ENCODE measurements around the gene BRINP1. TPM values are rescaled to one million over a fixed set of nuclear protein-coding genes. Genes with fewer than 3 reads are reported as not detected.

The BRINP1 gene
- total and polyA plus RNA-seq, 3 donors from 2014 or later: 1.2 to 1.8 (median 1.7) TPM

- H3K27me3 ChIP-seq: no peaks in the 10 kb centered on the region
- H3K4me1 ChIP-seq: no peaks in the 10 kb centered on the region
- no peaks in the 10 kb centered on the region for H3K36me3 ChIP-seq (ENCODE audit: low read depth, missing control alignments)
- H3K27ac ChIP-seq: no peak overlapping the region
- intact Hi-C loops (cut with DNase I; ENCODE audit: low total_unique reads): no loop called here
- no peaks in the 10 kb centered on the region for H3K9me3 ChIP-seq
- TF ChIP-seq POLR2A (IDR thresholded peaks at IDR 0.05): no peak
- TF ChIP-seq, protein P1, sequence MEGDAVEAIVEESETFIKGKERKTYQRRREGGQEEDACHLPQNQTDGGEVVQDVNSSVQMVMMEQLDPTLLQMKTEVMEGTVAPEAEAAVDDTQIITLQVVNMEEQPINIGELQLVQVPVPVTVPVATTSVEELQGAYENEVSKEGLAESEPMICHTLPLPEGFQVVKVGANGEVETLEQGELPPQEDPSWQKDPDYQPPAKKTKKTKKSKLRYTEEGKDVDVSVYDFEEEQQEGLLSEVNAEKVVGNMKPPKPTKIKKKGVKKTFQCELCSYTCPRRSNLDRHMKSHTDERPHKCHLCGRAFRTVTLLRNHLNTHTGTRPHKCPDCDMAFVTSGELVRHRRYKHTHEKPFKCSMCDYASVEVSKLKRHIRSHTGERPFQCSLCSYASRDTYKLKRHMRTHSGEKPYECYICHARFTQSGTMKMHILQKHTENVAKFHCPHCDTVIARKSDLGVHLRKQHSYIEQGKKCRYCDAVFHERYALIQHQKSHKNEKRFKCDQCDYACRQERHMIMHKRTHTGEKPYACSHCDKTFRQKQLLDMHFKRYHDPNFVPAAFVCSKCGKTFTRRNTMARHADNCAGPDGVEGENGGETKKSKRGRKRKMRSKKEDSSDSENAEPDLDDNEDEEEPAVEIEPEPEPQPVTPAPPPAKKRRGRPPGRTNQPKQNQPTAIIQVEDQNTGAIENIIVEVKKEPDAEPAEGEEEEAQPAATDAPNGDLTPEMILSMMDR (IDR thresholded peaks at IDR 0.05): no peak
- 82 to 90% methylated on average over 1 of the region's 1 CpG for WGBS, 2 donors
- no peak for DNase-seq
- no peak overlapping the region for H3K4me3 ChIP-seq
Observed at GRCh38 chr9:119165131-119165530, 204.1 kb downstream of the BRINP1 start.

- H3K27me3 ChIP-seq: no peaks in the 10 kb centered on the region
- no peak overlapping the region for H3K27ac ChIP-seq
- no peaks in the 10 kb centered on the region for H3K36me3 ChIP-seq (ENCODE audit: low read depth, missing control alignments)
- no peaks in the 10 kb centered on the region for H3K9me3 ChIP-seq
- H3K4me1 ChIP-seq: no peaks in the 10 kb centered on the region
- intact Hi-C loops (cut with DNase I; ENCODE audit: low total_unique reads): no loop called here
- TF ChIP-seq POLR2A (IDR thresholded peaks at IDR 0.05): no peak
- TF ChIP-seq, protein P1 (IDR thresholded peaks at IDR 0.05): no peak
- no peak for DNase-seq
- no peak overlapping the region for H3K4me3 ChIP-seq
Observed at GRCh38 chr9:119164716-119165115, 204.5 kb downstream of the BRINP1 start.

DNA sequence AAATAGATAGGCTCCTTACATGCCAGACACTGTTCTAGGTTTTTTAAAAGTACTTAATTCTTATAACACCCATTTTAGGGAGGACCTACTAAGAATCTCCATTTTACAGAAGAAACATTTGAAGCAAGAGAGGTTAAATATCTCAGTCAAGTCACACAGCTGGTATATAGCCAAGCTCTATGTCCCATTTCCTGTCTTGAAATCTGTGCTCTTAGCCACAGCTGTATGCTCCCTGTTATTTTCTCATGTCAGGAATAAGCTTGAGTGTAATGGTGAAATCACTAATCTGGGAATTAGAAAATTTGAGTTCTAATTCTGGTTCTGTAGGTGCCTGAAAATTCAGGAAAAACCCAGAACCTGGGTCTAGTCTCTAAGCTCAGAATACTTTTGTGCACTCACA lies 208.7 kb downstream of the BRINP1 start:
- TF ChIP-seq, protein P1 (IDR thresholded peaks at IDR 0.05): no peak
- TF ChIP-seq POLR2A (IDR thresholded peaks at IDR 0.05): no peak
- Histone ChIP-seq H3K36me3 (ENCODE audit: low read depth, missing control alignments) (no peaks in the 10 kb centered on the region), H3K4me1 (no peaks in the 10 kb centered on the region), H3K27ac (no peak overlapping the region), H3K4me3 (no peak overlapping the region), H3K9me3 (no peaks in the 10 kb centered on the region), H3K27me3 (no peaks in the 10 kb centered on the region)
- DNase-seq: no peak
- intact Hi-C loops (cut with DNase I; ENCODE audit: low total_unique reads): no loop called here

- Histone ChIP-seq H3K9me3 (no peaks in the 10 kb centered on the region), H3K36me3 (ENCODE audit: low read depth, missing control alignments) (no peaks in the 10 kb centered on the region), H3K27ac (no peak overlapping the region), H3K4me3 (no peak overlapping the region), H3K4me1 (no peaks in the 10 kb centered on the region), H3K27me3 (no peaks in the 10 kb centered on the region)
- DNase-seq: no peak
- WGBS, 2 donors: 89 to 92% methylated on average over 2 of the region's 2 CpGs
- TF ChIP-seq, protein P1 (IDR thresholded peaks at IDR 0.05): no peak
- TF ChIP-seq POLR2A (IDR thresholded peaks at IDR 0.05): no peak
- intact Hi-C loops (cut with DNase I; ENCODE audit: low total_unique reads): no loop called here
Observed at GRCh38 chr9:119159386-119159785, 209.8 kb downstream of the BRINP1 start.

DNA sequence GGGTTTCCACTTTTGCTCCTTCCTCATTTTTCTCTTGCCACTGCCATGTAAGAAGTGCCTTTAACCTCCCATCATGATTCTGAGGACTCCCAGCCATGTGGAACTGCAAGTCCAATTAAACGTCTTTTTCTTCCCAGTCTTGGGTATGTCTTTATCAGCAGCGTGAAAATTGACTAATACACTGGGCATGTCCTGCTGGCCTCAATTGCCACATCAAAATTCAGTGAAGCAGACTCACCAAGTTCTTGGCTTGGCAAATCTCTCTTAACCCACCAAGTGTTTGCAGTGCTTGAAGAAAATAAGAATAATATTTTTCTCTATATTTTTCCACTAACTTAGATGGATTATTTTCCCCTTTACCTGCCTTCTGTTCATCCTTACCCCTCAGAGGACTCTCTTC lies 212.0 kb downstream of the BRINP1 start:
- 82 to 88% methylated on average over 2 of the region's 2 CpGs for WGBS, 2 donors
- TF ChIP-seq, protein P1 (IDR thresholded peaks at IDR 0.05): no peak
- no peak for TF ChIP-seq POLR2A (IDR thresholded peaks at IDR 0.05)
- intact Hi-C loops (cut with DNase I; ENCODE audit: low total_unique reads): no loop called here

More for the DNA sequence above, 212.0 kb downstream of the BRINP1 start:
- no peaks in the 10 kb centered on the region for H3K27me3 ChIP-seq
- H3K4me3 ChIP-seq: no peak overlapping the region
- no peaks in the 10 kb centered on the region for H3K36me3 ChIP-seq (ENCODE audit: low read depth, missing control alignments)
- H3K27ac ChIP-seq: no peak overlapping the region
- H3K9me3 ChIP-seq: no peaks in the 10 kb centered on the region
- no peaks in the 10 kb centered on the region for H3K4me1 ChIP-seq
- DNase-seq: no peak
